Stimulated activated CD8-positive, alpha-beta memory T cell treated with anti-CD3 and anti-CD28 coated beads, Interleukin-4, amount 100 ng/mL, for 4 hours (primary cell): ENCODE results near the gene RPS17.
"Not testable (repeated sequence)": the region's sequence is repeated elsewhere in the genome, so short reads cannot be mapped to it uniquely, and the experiment has no call there.

Source experiments
- DNase-seq, 2 donors: peaks; one replicate each; pipeline ENCODE4 v3.0.0-alpha.2; 2020; ENCODE audit warnings: low read depth in 2 of 2, low spot score in 1 of 2

RPS17 gene

DNA sequence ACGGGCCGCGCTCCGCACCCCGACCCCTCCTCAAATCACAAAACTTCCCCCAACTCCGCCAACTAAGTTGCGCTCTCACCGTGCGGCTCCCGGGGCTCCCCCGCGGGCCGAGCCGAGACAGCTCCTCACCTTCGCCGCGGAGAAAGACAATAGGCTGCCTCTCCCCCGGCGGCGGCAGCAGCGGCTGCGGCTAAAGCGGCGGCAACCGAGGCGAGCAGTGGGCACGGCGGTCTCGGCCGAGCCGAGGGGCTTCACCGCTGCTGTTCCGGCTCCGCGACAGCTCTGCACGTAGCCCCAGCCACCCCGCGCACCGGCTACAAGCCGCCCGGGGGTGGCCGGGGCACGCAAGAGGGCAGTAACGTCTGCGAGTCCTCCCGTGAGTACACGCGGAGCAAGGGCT is 26.7 kb downstream of the RPS17 start:
- DNase-seq, result not testable (repeated sequence)

DNA sequence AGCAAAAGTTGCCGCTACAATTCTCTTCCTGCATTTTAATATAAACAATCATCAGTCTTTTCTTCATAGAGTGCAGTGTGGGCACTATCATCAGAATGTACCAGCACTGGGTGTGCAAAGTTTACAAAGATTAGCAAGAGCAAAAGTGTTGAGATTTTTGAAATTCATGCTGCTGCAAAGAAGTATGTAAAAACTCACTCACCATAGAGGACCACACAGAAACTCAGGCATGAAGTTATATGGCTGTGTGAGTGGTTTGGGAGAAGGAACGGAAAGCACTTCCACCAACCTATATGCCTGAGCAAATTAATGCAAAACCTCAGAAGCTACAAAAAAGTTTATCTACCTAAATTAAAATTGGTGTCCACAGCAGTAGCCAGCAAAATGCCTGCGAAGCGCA is 32.6 kb downstream of the RPS17 start:
- DNase-seq, result not testable (repeated sequence)

DNA sequence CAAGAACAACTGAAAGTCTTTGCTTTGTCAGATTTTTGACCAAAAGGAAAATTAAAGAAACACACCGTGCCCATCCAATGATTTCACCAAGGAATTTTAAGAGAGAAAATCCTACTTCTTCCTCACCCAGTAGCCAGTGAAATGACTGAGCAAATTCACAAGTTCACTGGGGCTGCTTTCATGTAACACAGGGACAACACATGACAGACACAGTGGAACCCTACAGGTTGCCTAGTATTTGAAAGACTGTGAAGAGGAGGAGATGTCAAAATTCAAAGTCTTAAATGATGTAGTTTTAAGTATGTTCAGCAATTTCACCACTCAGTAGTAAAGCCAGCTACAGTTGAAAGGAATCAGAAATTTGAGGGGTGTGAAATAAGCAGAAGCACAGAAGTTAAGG is 33.2 kb downstream of the RPS17 start:
- not testable (repeated sequence) for DNase-seq

DNA sequence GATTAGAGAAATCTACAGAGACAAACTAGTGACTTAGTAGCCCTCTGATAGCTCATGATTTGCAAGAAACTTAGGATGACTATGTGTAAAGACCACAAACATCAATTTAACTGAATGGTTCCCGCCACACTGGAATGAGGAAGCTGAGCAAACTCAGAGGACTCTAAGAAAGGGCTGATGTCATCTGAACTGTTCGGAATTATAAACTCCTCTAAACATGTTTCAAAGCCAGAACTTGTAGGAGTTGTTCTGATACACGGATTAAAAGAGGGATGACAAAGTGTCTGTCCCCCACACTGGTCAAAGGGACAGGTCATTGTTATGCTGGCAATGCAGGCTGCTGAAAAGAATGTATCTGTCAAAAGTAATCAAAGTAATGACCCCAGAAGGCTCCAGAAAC is 34.4 kb downstream of the RPS17 start:
- DNase-seq, result not testable (repeated sequence)

DNA sequence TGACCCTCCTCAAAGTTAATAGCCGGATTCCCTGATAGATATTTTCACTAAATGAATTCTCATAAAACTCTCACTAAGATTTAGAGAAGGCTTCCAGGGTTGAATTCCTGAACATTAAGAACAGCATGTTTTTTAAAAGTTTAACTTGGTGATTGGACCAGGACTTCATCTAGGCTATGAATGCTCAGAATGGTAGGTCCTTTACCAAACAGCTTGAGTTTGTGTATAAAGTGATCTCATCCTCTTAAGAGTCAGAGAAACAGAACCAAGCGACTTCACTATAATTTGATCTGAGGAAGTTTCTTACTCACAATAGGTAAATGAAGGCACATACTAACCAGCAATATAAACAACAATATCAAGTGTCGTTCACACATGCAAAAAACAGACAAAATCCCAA is 36.2 kb downstream of the RPS17 start:
- DNase-seq, result not testable (repeated sequence)

DNA sequence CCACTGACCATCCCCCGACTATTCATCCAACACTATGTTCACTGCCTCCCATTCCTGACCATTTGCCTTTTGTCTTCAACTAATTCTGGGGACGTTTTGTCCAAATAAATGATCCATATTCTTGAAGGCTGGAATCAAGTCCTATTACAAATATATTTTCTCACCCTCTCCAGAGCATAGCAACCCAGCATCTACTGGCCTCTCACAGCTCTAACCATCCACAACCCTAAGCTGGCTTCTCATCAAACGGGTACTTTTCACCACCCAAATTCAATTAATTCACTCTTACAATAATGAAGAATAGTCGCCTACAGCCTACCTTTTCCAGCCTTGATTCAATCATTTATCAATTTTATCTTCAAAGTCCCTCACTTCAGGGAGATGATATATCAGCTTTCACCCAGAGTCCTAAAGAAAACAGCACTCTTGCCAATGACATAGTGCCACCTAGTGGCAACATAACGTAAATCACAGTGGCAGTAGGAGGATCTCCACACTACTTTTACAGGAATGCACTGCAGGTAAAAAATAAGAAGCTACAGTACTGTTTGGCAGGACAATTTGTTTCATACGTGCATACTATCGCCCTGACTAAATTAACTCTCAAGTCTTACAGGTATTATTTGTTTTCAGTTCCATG is 37.4 kb downstream of the RPS17 start:
- not testable (repeated sequence) for DNase-seq

DNA sequence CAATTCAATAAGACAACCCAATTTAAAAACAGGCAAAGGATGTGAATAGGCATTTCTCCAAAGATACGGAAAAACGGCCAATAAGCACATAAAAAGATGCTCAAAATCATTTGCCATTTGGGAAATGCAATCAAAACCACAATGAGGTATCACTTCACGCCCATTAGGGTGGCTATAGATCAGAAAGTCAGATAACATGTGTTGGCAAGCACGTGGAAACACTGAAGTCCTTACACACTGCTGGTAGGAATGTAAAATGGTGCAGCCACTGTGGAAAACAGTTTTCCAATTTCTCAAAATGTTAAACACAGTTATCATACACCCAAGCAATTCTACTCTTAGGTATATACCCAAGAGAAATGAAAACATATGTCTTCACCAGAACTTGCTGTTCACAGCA is 39.5 kb downstream of the RPS17 start:
- DNase-seq, result not testable (repeated sequence)

DNA sequence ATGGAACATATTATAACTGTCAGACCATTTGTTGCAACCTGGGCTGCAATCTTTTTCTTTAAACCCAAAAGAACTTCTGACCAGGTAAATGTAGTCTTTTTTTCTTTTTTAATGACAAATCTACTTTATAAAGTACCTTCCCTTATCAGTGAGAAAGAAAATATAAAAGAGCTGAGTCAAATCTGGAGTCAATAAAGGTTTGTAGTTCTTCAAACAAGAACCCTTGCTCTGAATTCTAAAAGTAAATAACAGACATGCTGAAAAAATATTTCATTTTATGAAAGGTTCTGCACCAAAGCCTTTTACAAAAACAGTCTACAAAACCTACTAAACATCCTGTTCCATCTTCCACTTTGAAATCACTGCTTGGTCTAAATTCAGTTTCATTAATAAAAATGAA is 42.3 kb downstream of the RPS17 start:
- not testable (repeated sequence) for DNase-seq

DNA sequence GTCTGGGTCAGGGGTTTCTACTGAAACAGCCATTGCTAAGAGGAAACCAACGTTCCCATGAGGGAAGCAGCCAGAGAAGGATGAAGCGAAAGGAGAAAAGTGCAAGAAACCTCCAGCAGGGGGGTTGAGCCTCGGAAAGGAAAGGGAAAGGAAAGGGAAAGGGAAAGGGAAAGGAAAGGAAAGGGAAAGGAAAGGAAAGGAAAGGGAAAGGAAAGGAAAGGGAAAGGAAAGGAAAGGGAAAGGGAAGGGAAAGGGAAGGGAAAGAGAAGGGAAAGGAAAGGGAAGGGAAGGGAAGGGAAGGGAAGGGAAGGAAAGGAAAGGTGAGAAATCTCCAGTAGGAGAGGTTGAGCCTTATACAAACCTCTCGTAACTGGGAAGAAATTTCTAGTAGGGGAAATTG is 52.0 kb downstream of the RPS17 start:
- DNase-seq, result not testable (repeated sequence)

DNA sequence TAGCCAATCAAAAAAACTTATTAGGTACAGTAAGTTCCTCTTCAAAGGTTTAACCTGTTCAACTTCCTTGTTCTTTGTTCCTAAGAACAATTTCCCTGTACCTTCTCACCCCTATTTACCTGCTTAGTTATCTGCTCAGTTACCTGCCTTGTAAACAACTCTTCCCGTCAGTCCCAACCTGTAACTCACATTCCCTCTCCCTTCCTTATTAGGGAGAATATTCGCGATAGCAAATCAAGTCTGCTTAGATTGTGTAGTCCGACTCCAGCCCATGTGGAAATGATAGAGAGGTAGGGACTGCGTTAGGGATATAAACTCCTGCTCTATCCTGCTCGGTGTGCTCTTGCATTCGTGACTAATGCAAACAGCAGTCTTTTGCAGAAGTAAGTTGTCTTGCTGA is 53.2 kb downstream of the RPS17 start:
- not testable (repeated sequence) for DNase-seq
